HL-60 (cell line): ENCODE data around the gene PERP.

Experiments
- DNase-seq, 2 experiments: peaks; one replicate each; pipeline ENCODE4 v3.0.0-alpha.2; 2010 to 2020; ENCODE audit warnings: low read depth in 1 of 2, low spot score in 1 of 2
- H3K27ac ChIP-seq: fragments of 250-450 bp; sonication (Bioruptor Pico); replicated peaks from 2 replicates; pipeline ENCODE4 v1.5.1; 2020; ENCODE audit warnings: mild to moderate bottlenecking, moderate library complexity
- H3K27me3 ChIP-seq: fragments of 250-450 bp; sonication (Bioruptor Pico); 2 replicates; pipeline ENCODE4 v1.5.1; 2021; ENCODE audit warnings: mild to moderate bottlenecking, moderate library complexity; ENCODE audit not compliant: insufficient read depth, poor library complexity, severe bottlenecking
- H3K4me3 ChIP-seq: replicated peaks from 2 replicates; pipeline ENCODE4 v1.5.1; 2011; ENCODE audit warnings: mild to moderate bottlenecking, control low read depth, low read length; ENCODE audit not compliant: insufficient read depth
- GABPA ChIP-seq: IDR thresholded peaks from 2 replicates; pipeline ENCODE4 v1.6.1; 2012; ENCODE audit warnings: low read depth
- POLR2AphosphoS5 ChIP-seq: IDR thresholded peaks from 2 replicates; pipeline ENCODE4 v1.6.1; 2012; ENCODE audit warnings: low read depth
- SPI1 ChIP-seq: IDR thresholded peaks from 2 replicates; pipeline ENCODE4 v1.6.1; 2012; ENCODE audit warnings: low read depth, mild to moderate bottlenecking, borderline replicate concordance
- TF ChIP-seq, protein P1 (sequence below): IDR thresholded peaks from 2 replicates; pipeline ENCODE4 v1.6.1; 2012; ENCODE audit warnings: low read depth; ENCODE audit not compliant: insufficient replicate concordance
- TF ChIP-seq, protein P2 (sequence below): IDR thresholded peaks from one replicate; pipeline ENCODE4 v1.5.1; 2011; ENCODE audit warnings: low read length, control low read depth, inconsistent platforms; ENCODE audit not compliant: insufficient read depth

PERP gene

DNA sequence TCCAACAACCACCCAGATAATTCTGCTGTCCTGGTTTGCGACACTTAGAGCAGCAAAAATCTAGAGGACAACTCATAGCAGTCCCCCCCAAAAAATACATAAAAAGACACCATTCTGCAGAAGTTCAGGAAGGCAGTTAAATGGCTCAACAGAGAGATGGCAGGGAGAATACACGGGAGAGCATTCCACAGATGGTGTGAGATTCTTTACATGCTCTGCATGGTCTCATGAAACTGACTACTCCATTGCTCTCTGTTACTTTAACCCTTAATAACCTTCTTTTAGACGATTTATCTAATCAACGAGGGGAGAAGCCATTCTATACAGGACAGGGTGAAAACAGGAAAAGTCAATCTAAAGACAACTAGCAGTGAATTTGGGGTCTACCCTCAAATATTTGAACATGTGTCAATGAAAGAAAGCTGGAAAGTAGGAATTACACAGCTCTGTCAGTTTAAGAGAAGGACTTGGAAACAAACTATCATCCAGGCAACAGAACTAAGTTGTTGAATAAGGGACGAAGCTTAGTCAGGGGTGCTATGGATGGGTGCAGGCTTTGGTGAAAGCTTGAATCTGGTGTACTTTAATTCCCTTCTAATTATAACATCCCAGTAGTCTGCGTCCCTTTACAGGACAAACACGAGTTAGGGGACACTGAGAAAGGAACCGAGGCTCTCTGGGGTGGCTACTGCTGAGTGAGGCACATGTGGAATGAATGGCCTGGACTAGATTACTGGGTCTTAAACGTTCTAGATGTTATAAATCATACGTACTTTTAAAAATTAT lies 5.1 kb downstream of the PERP start:
- no peak for DNase-seq
- Histone ChIP-seq H3K4me3 (no peak overlapping the region), H3K27ac (no peak overlapping the region), H3K27me3 (peaks cover 25% of the 10 kb centered on the region)
- TF ChIP-seq GABPA (no peak), SPI1 (no peak), POLR2AphosphoS5 (no peak)
- TF ChIP-seq, protein P1, sequence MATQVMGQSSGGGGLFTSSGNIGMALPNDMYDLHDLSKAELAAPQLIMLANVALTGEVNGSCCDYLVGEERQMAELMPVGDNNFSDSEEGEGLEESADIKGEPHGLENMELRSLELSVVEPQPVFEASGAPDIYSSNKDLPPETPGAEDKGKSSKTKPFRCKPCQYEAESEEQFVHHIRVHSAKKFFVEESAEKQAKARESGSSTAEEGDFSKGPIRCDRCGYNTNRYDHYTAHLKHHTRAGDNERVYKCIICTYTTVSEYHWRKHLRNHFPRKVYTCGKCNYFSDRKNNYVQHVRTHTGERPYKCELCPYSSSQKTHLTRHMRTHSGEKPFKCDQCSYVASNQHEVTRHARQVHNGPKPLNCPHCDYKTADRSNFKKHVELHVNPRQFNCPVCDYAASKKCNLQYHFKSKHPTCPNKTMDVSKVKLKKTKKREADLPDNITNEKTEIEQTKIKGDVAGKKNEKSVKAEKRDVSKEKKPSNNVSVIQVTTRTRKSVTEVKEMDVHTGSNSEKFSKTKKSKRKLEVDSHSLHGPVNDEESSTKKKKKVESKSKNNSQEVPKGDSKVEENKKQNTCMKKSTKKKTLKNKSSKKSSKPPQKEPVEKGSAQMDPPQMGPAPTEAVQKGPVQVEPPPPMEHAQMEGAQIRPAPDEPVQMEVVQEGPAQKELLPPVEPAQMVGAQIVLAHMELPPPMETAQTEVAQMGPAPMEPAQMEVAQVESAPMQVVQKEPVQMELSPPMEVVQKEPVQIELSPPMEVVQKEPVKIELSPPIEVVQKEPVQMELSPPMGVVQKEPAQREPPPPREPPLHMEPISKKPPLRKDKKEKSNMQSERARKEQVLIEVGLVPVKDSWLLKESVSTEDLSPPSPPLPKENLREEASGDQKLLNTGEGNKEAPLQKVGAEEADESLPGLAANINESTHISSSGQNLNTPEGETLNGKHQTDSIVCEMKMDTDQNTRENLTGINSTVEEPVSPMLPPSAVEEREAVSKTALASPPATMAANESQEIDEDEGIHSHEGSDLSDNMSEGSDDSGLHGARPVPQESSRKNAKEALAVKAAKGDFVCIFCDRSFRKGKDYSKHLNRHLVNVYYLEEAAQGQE = no peak
- TF ChIP-seq, protein P2, sequence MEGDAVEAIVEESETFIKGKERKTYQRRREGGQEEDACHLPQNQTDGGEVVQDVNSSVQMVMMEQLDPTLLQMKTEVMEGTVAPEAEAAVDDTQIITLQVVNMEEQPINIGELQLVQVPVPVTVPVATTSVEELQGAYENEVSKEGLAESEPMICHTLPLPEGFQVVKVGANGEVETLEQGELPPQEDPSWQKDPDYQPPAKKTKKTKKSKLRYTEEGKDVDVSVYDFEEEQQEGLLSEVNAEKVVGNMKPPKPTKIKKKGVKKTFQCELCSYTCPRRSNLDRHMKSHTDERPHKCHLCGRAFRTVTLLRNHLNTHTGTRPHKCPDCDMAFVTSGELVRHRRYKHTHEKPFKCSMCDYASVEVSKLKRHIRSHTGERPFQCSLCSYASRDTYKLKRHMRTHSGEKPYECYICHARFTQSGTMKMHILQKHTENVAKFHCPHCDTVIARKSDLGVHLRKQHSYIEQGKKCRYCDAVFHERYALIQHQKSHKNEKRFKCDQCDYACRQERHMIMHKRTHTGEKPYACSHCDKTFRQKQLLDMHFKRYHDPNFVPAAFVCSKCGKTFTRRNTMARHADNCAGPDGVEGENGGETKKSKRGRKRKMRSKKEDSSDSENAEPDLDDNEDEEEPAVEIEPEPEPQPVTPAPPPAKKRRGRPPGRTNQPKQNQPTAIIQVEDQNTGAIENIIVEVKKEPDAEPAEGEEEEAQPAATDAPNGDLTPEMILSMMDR = no peak

DNA sequence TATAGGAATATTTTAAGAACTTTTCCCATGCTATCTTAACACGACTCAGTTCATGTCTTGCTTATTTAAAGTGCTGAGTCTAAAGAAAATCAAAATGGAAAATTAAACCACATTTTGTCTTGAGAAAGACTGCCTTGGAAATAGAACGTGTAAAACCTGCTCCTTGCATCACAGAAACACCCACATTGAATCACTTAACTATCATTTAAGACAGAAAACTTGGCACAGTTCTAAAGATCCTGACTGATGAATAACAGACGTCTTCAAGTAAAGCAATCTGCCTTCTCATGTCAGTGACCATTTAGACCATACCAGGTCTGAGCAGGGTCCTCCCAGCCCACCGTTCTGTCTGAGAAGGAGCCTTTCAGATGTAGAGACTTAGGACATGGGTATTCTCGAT lies 7.4 kb downstream of the PERP start:
- Histone ChIP-seq H3K27ac (no peak overlapping the region), H3K27me3 (peaks cover 5% of the 10 kb centered on the region), H3K4me3 (no peak overlapping the region)
- TF ChIP-seq POLR2AphosphoS5 (no peak), GABPA (no peak)
- TF ChIP-seq, protein P1 = no peak
- DNase-seq = no peak

DNA sequence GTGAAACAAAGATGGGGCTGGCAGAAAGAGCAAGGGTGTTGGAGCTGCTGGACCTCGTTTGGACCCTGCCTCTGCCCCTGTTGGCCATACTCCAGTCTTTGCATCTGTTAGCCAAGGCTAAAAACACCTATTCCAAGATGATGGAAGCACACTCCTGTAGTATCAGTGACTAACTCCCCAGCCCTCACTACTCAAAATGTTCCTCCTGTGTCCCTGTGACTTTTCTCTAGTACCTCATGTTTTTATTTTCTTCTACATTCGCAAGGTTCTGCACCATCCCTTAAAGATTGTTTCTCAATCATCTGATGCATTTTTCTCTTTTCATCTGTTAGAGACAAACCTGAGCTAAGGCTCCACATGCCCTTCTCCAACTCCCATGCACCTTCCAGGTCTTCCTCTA lies 8.9 kb downstream of the PERP start:
- no peak for DNase-seq
- Histone ChIP-seq H3K27ac (no peak overlapping the region), H3K4me3 (no peak overlapping the region), H3K27me3 (no peaks in the 10 kb centered on the region)
- TF ChIP-seq SPI1 = no peak
- TF ChIP-seq, protein P2 = no peak
- no peak for TF ChIP-seq GABPA
- TF ChIP-seq, protein P1 = no peak
- no peak for TF ChIP-seq POLR2AphosphoS5
